SKM-1 treated with dmso at 0.1 percent for 144 hours (cell line): ENCODE measurements around the gene KAT2B.
A peak's percentile ranks its signal among the peaks of the same experiment; 100 is the strongest.
"Not testable (repeated sequence)": the region's sequence is repeated elsewhere in the genome, so short reads cannot be mapped to it uniquely, and the experiment has no call there.

ENCODE experiments used
- DNase-seq: peaks from one replicate; lab custom pipeline; 2025; ENCODE audit not compliant: unreplicated experiment; lab: John Stamatoyannopoulos, UW

Gene KAT2B

DNA sequence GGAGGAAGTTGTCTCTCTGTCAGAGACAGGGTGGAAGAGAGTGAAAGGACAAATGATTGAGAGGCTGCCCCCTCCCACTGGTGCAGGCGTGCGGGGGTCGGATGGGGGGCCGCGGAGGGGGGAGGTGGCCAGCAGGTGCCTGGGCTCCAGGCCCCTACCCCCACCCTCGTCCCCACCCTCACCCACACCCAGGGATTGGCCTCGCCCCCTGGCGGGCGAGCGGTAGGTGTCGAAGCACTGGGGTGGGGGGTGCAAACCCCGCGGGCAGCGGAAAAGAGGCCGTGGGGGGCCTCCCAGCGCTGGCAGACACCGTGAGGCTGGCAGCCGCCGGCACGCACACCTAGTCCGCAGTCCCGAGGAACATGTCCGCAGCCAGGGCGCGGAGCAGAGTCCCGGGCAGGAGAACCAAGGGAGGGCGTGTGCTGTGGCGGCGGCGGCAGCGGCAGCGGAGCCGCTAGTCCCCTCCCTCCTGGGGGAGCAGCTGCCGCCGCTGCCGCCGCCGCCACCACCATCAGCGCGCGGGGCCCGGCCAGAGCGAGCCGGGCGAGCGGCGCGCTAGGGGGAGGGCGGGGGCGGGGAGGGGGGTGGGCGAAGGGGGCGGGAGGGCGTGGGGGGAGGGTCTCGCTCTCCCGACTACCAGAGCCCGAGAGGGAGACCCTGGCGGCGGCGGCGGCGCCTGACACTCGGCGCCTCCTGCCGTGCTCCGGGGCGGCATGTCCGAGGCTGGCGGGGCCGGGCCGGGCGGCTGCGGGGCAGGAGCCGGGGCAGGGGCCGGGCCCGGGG is at the start of gene KAT2B:
KAT2B (plus strand) TSS at position 682 of the 783 bp plus-strand sequence; CDS start at position 714, 32 bp downstream.
- peak; percentile 76 for DNase-seq

DNA sequence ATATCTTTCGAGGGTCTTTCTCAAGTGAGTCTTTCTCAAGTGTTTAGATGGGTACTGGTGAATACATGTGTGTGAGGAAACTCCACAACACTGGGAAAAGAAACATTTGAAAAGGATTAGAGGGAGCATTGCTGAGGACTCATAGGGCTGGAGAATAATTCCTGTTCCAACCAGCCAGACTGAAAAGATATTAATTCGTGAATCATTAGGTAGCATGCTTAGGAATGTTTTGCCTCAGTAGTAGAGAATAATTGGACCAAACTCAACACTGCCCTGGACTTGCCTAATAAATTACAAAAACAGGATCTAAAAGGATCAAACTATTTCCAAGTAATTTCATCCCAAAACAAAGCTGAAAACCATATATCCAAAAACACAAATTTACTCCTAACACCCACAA is 45.5 kb upstream of the KAT2B start:
- no peak for DNase-seq

DNA sequence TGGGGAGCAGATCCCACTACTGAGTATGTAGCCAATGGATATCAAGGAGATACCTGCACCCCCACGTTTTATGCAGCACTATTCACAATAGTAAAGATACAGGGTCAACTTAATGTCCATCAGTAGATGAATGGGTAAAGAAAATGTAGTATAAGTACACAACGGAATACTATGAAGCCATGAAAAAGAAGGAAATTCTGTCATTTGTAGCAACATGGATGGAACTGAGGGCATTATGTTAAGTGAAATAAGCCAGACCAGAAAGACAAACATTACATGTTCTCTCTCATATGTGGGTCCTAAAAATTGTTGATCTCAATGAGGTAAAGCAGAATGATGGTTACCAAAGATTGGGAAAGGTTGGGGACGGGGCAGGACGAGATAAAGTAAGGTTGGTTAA is 42.7 kb upstream of the KAT2B start:
- DNase-seq, result no peak

DNA sequence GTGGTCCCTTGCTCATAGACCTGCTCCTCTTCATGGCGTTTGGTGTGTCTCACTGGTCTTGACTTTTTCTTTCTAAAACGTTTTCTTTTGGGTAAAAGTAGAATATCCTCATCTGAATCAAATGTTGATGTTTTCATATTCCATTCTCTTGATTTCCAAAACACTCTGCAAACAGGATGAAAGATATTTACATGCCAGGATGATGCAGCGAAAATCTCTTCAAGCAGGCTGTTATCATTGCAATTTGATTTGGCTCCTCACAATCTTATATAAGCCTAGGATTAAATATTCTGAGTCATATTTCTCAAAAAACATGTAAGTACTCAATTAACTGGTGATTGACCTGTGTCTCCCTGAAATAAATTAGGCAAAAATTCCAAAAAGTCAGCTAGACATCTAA is 38.3 kb upstream of the KAT2B start:
- no peak for DNase-seq

DNA sequence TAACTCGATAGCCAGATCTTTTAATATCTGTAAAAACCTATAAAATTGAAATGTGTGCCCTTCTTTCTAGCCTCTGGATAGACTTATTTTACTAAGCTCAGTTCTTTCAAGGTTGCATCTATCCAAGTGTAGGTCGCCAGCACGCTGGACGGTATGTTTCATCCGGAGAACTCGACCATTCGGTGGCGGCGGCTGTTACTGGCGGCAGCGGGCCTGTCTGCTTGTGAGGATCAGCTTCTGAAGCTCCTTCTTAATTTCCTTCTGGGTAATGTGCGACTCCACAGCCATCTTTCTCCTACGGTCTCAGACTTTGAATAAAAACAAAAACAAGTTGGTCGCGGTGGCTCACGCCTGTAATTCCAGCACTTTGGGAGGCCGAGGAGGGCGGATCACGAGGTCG is 32.3 kb upstream of the KAT2B start:
- DNase-seq, result no peak

DNA sequence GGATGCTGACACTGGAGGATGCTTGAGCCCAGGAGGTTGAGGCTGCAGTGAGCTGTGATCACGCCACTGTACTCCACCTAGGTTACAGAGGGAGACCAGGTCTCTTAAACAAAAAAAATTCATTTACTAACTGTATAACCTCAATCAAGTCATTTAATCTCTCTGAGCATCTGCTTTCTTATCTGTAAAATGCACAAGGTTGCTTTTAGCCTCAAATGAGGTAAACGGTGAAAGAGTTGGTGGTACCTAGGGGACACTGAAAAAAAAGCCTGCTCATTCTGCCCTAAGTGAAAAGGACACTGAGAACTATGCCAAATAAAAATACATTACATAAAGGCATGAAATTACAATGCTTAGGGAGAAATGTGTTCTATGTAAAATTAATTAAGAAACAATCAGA is 31.6 kb upstream of the KAT2B start:
- no peak for DNase-seq

DNA sequence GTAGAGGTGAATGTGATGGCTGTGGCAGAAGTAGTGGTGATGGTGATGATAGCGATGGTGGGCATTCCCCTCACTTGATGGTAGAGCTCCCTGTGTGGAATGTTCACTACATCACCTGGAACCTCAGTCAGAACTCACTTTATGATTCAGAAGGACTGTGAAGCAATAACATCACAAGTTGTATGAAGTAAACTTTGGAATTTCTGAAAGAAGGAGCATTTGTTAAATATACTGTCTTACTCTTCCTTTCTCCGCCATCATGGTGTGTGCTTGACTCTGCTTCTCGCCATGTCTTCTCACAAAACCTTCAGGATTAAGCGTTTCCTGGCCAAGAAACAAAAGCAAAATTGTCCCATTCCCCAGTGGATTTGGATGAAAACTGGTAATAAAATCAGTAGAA is 28.1 kb upstream of the KAT2B start, which contains the start of gene PP2D1:
PP2D1 (minus strand) TSS at position 101 of the 400 bp plus-strand sequence. CDS start 192 bp downstream, outside the sequence.
- DNase-seq, result no peak

DNA sequence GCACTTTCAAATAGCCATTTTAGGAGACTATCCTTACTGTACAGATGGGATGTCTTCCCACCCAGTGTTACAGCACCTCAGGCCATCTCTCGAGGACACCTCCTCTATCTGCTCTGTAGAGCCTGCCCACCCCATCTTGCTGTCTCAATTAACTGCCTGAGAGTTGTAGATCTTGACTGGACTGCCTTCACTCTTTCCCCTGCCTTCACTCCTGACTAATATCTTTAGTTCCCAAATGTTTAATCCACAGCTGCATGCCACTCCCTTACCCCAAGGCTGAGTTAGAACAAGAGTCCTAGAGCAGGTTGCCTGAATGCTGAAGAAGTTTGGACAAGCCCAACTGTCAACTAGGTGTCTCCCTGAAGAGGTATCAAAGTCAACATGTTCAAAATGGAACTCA is 26.9 kb upstream of the KAT2B start:
- no peak for DNase-seq

DNA sequence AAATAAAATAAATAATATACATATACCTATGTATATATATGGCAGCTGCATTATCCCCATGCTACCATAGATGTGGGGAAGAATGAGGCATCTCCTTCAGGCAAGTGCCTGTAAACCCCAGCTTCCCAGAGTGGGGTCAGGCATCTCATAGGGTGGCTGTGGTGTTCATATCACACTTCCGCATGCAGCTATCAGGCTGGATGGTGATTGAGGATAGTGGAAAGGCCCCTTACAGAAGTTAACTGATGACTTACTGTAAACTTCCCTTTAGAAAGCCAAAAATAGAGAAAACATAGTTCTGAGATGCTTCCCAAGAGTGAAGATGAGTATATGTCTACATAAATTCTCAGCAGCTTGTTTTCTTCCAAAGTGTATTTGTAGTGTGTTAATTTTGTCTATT is 24.7 kb upstream of the KAT2B start:
- no peak for DNase-seq

DNA sequence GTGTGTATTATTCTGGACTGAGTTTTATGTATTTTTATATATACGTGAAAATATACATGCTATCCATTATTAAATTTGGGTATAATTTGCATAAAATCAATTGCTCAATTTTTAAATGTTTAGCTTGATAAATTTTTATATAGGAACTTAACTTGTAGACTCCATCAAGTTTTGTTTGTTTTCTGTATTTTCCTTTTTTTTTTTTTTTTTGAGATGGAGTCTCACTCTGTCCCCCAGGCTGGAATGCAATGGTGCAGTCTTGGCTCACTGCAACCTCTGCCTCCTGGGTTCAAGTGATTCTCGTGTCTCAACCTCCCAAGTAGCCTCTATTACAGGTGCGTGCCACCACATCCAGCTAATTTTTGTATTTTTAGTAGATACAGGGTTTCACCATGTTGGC is 24.2 kb upstream of the KAT2B start:
- not testable (repeated sequence) for DNase-seq

DNA sequence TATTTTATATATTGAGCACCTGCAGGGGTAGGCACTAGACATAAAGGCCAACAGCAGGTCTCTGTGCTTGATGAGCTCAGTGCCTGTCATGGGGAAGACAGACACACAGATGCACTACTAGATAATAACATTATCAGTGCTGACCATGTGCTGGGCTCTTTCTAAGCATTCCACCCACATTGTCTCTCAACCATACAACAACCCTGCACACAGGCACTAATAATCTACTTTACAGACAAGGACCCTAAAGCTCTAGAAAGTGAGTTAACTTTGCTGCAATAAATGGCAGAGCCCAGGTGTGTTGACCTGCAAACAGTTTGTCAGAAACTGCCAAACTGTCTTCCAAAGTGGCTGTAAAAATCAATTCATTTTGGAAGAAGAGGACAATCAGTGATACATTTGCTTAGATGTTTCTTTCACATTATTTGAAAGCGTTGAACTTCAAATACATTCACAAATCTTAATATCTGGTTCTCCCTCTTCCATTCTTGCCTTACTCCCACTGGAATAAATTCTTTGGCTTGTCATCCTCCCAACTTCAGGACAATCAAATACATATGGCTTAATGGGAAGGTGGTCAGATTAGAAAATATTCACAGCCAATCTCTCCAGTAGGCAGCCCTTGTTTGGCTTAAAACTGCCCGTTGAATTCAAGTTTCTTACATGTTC is 17.2 kb upstream of the KAT2B start:
- DNase-seq, result no peak

DNA sequence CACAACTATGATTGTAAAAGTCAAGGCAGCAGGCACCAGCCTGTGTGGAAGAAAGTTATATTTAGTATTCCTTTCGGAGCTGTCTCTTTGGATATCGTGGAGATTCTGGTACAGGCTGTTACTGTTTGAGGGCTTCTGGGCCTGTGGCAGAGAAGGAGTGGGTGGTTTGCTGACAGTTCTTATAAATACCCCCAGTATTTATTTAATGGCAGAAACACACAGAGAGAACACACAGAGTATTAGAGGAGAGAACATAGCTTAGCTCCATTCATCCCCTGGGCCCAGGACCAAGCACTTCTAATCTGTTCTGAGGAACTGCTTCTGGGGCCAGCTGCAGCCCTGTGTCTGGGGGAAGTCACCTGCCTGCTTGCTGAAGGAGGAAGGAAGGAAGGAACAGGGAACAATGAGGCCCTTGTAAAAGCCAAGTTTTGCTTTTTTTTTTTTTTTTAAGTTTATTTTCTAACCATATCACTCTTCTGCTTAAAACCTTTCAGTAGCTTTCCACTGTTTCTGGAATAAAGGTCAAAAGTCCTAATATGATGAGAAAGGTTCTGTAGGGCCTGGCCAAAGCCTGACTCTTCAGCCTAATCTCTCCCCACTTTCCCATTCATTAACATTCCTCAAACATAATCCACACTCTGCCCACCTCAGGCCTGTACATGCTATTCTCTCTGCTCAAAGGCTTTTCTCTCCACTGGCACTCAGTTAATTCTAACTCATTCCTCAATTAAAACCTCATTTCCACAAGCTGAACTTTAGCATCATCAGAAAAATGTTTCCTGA is 16.4 kb upstream of the KAT2B start:
- DNase-seq, result peak; percentile 68

DNA sequence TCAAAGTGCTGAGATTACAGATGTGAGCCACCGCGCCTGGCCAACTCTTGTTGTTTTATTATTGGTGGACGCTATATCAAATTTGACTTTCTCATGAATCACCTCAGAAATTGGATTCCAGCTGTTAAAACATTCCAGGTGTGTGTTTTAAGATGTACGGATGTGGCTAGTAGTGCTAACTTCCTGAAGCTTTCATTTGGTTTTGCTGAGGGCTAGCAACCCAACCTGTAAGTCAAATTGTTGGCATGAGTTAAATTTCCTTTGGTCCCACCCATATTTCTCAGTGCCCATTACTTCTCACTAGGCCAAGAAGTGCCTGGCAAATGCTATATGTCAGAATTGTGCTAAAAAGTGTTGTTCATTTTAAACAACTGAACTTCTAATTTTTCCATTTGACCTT is 13.1 kb upstream of the KAT2B start:
- no peak for DNase-seq

DNA sequence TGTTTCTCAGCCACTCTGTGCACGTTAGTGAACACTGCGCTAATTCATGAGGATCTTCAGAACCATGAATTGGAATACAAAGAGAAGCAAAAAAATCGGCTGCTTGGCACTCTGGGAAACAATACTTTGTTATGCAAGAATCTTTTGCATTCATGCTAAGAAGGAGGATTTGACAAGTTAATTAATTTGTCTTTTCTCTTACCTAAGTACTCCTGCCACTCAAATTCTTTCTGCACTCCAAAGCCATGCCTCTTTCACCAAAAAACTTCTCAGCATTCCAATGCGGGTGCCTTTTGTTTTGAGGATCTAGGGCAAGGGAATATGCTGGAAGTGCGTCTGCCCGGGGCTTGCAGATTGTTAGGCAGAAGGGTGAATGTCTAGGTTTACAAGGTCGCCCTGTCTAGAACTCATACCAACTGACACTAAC is 11.3 kb upstream of the KAT2B start:
- no peak for DNase-seq

DNA sequence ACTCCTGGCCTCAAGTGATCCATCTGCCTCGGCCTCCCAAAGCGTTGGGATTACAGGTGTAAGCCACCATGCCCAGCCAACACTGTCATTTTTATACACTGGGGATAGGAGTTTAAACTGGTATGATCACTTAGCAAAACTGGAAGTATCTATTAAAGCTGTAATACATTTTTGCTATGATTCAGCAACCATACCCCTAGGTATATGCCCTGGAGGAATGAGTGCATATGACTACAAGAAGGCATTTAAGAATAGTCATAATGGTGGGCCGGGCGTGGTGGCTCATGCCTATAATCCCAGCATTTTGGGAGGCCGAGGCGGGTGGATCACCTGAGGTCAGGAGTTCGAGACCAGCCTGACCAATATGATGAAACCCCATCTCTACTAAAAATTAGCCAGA is 8.3 kb upstream of the KAT2B start:
- not testable (repeated sequence) for DNase-seq

DNA sequence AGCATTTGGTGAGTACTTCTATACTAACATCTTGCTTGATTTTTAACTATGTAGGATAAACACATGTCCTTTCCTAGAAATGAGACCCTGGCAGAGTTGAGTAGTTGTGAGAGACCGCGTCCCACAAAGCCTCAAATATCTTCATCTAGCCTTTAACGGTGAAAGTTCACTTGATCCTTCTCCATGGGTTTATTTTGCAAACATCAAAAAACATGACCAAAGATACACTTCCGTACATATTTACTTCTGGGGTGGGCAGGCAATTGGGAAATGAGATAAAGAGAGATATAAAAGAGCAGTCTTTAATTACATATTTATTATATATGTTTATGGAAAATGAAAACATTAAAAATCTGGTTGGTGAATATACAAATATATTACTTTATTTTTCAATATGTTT is 5.2 kb upstream of the KAT2B start:
- DNase-seq, result no peak

DNA sequence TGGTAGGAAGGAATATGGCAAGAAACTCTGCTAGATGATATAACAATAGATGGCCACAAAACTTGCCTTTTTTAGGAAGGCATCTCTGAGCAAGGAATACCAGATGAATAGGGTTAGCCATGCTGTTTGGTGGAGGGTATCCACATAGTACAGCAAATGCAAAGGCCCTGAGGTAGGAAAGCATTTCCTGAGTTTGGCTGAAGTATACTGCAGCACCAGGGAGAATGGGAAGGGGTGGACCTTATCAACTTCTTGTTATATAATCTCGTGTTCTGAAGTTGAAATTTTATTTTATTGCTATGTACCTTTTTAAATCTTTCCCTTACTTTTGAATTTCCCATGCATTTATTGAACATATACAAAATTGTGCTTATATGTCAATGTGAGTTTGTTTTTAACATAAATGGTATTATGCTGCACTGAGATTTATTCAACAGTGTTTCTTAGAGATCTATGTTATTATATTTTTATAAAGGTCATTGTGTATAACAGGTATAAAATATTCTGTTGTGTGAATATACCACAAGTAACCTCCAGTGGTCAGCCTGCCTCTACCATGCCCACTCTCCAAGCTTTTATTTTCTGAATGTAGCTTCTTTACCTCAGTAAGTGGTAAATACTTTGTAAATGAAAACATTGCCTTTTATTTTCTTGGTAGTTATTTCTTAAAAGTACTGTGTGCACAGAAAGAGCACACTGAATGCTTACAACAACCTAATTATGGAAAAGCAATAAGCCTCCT is 2.8 kb upstream of the KAT2B start:
- no peak for DNase-seq

DNA sequence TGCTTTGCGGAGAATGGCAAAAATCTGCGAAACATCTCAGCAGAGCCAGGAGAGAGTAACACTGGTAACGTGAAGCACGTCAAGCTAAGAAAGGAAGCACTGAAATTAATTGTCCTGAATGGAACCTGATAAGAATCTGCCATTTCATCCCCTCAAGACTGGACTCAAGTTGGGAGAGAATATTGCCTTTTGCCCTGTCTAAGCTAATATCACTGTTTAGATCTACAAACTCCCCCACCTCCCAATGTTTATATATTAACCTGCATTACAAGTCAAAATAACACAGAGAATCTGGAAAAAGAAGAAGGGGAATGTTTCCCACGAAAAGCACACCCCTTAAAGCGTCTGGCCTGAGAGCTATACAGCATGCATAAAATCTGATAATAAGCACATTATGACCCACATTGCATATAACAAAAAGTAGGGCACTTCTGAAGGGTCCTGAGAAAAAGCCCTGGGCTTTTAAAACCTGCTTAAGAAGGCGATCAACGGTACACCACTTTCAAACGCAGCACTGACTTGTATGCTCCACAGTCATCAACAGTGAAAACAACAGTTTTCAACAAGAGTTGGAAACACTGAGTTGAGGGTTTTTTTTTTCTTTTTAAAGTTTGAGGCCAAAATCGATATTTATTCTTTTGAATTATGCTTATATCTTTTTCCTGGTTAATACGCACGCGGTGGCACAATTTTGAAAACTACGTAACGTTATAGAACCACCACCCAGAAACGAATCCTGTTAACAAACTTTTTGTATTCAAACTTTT is 1.4 kb upstream of the KAT2B start:
- DNase-seq, result no peak

DNA sequence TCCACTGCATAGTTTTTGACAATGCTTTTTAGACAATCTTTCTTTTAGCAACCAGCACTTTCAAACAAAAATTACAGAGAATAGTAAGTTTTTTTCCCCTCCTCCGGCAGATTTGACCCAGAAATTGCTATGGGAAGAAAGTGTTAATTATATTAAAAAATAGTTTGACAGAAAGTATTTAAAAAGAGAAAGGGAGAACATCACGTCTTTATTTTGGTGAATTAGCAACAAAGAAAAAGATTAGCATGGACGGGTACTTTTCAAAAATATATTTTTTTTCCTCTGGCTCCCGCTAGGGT is 831 bp upstream of the KAT2B start:
- no peak for DNase-seq

DNA sequence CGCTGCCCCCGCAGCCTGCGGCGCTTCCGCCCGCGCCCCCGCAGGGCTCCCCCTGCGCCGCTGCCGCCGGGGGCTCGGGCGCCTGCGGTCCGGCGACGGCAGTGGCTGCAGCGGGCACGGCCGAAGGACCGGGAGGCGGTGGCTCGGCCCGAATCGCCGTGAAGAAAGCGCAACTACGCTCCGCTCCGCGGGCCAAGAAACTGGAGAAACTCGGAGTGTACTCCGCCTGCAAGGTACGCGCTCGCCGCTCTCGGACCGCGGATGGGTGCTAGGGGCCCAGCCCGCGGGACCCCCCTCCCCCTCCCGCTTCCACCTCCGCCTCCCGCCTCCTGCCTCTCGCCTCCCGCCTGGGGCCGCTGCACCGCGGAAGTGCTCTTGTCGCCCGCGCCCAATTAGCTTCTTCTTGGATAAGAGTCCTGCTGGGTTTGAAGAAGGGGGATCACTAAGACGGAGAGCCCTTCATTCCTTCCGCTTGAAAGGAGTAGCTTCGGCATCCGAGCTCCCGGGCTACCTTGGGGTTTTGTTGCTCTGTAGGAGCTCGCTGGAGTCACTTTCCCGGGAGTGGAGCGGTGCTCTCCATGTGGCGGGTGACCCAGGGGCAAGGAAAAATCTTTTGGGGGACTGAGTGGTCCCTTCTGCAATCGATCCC is 426 bp downstream of the KAT2B start:
- DNase-seq, result peak; percentile 76
